ENCODE measurements around the gene NNT.
"Not testable (repeated sequence)": the region's sequence is repeated elsewhere in the genome, so short reads cannot be mapped to it uniquely, and the experiment has no call there.

Gene NNT

DNA sequence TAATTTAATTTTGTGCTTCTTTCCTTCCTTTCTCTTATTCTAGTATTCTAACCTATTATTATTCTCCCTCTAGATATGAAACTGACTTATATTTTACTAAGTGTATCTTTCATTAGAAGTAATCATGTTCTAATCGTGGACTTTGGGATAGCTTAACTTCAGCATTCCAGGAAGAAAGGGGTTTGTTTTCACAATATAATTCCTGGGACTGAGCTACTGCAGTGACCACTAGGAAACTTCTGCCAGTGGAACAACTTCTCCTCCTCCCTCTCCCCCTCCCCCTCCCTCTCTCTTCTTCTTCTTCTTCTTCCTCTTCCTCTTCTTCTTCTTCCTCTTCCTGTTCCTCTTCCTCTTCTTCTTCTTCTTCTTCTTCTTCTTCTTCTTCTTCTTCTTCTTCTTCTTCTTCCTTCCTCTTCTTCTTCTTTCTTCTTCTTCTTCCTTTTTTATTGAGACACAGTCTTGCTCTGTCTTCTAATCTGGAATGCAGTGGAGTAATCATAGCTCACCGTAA is 127.9 kb downstream of the NNT start:
- DNase-seq = no peak

DNA sequence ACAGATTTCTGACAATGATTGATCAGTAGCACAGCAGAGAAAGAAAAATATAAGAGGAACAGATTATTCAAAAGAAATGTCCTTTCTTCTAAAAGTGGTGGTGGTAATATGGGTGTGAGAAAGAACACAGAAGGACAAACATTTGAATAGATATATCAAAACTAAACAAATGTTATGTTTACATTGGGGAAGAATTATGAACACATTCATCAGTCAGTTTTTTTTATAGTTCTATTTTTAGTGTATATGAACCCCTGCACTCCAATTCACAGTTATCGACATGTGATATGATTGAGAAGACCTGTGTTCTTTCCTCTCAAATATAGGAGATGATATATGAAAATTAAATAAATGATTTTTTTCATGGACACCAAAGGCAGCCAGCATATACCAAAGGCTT is 128.6 kb downstream of the NNT start:
- DNase-seq = no peak

DNA sequence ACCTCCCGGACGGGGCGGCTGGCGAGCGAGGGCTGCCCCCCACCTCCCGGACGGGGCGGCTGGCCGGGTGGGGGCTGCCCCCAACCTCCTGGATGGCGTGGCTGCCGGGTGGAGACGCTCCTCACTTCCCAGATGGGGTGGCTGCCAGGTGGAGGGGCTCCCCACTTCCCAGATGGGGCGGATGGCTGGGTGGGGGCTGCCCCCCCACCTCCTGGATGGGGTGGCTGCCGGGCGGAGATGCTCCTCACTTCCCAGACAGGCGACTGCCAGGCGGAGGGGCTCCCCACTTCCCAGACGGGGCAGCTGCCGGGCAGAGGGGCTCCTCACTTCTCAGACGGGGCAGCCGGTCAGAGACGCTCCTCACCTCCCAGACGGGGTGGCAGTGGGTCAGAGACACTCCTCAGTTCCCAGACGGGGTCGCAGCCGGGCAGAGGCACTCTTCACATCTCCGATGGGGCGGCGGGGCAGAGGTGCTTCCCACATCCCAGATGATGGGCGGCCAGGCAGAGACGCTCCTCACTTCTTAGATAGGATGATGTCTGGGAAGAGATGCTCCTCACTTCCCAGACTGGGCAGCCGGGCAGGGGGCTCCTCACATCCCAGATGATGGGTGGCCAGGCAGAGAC is 143.1 kb downstream of the NNT start:
- not testable (repeated sequence) for DNase-seq

DNA sequence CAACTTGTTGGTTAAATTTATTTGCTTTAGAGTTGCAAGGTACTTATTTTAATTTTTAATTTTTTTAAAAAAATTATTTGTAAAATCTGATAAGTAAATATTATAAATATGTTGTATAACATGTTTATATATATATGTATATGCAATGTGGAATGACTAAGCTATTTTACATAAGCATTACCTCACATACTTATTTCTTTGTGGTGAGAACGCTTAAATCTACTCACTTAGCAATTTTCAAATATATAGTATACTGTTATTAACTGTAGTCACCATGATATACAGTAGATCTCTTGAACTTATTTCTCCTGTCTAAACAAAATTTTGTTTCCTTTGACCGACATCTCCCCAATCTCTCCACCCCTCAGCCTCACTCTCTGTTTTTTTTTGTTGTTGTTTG is 147.8 kb downstream of the NNT start:
- DNase-seq = no peak

DNA sequence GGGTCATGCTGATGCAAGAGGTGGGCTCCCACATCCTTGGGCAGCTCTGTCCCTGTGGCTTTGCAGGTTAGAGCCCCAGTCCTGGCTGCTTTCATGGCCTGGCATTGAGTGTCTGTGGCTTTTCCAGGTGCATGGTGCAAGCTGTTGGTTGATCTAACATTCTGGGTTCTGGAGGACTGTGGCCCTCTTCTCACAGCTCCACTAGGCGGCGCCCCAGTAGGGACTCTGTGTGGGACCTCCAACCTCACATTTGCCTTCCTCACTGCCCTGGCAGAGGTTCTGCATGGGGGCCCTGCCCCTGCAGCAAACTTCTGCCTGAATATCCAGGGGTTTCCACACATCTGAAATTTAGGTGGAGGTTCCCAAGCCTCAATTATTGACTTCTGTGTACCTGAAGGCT is 150.1 kb downstream of the NNT start:
- no peak for DNase-seq

All from CD4-positive, alpha-beta T cell treated with Interleukin-1 beta for 1 hour (primary cell).